ENCODE results near the gene DDX10. TPM values are rescaled to one million over a fixed set of nuclear protein-coding genes. Genes with fewer than 3 reads are reported as not detected.

Gene DDX10
- total RNA-seq, 1 donor from 2014 or later, result 67.4 TPM

DNA sequence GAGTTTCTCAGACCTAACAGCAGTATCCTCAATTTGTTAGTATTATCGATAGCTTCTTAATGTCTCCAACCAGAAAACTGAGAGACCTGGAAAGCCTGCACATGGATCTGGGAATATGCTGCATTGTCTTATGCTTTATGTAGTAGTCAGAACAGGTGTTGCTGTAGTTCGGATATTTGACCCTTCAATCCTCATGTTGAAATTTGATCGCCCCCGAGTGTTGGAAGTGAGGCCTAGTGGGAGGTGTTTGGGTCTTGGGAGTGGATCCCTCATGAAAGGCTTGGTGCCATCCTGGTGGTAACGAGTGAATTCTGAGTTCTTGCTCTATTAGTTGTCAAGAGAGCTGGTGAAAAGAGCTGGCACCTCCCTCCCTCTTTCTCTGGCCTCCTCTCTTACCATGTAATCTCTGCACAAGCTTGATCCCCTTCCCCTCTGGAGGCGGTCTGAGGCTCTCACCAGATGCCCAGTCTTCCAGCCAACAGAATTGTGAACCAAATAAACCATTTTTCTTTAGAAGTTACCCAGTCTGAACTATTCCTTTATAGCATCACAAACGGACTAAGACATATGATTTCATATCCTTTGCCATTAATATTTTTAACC, 227.1 kb downstream of the DDX10 start:
- FAIRE-seq (no peak), DNase-seq (ENCODE audit: low read depth) (no peak)
- TF ChIP-seq, protein P1, sequence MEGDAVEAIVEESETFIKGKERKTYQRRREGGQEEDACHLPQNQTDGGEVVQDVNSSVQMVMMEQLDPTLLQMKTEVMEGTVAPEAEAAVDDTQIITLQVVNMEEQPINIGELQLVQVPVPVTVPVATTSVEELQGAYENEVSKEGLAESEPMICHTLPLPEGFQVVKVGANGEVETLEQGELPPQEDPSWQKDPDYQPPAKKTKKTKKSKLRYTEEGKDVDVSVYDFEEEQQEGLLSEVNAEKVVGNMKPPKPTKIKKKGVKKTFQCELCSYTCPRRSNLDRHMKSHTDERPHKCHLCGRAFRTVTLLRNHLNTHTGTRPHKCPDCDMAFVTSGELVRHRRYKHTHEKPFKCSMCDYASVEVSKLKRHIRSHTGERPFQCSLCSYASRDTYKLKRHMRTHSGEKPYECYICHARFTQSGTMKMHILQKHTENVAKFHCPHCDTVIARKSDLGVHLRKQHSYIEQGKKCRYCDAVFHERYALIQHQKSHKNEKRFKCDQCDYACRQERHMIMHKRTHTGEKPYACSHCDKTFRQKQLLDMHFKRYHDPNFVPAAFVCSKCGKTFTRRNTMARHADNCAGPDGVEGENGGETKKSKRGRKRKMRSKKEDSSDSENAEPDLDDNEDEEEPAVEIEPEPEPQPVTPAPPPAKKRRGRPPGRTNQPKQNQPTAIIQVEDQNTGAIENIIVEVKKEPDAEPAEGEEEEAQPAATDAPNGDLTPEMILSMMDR (IDR thresholded peaks at IDR 0.05; ENCODE audit: insufficient read depth, low read length, severe bottlenecking), result no peak
- H3K27me3 ChIP-seq (ENCODE audit: control insufficient read depth, insufficient read depth, low read length), result no peaks in the 10 kb centered on the region
- H3K36me3 ChIP-seq (ENCODE audit: control insufficient read depth, insufficient read depth, low read length), result no peaks in the 10 kb centered on the region
- no peak overlapping the region for H3K4me3 ChIP-seq (ENCODE audit: low read depth, low read length)

DNA sequence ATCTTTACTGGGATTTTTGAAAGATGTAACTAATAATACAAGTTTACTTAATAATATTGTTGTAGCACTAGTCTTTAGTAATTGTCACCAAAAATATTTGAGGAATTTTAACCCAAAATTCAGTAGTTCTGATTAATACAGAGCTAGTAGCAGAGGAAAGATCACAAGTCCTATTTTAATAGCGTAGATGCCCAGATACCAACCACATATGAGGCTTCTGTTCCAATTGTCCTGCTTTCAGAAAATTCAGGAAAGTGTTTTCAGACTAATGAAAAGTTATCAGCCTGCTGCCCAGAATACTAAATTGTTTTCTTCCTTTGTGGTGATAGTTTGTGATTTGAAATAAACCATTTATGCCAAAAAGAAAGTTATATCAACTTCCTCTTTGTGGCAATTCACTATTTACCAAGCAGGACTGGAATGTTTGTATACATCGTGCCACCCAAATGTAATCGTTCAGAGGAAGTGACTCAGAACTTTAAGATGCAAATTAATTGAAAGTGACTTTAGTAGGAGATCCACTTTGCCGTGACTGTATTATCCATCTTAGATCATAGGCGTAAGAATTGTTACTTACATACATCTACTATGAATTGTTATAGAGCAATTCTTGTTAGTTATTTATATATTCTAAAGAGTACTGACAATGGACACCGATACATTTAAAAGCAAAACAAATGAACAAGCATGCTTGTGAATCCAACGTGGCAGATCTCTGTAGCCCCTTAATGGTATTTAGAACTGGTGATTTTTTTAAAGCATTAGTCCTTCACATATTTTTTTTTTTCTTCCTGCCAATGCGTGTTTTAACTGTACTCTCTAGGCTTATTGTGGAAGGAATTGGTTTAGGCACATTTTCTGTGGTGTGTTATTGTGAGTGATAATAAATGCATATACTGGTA, 231.0 kb downstream of the DDX10 start:
- Histone ChIP-seq H3K27me3 (ENCODE audit: control insufficient read depth, insufficient read depth, low read length) (no peaks in the 10 kb centered on the region), H3K36me3 (ENCODE audit: control insufficient read depth, insufficient read depth, low read length) (no peaks in the 10 kb centered on the region), H3K4me3 (ENCODE audit: low read depth, low read length) (peak overlapping the region; percentile 4)
- TF ChIP-seq, protein P1 (IDR thresholded peaks at IDR 0.05; ENCODE audit: insufficient read depth, low read length, severe bottlenecking), result no peak
- DNase-seq (ENCODE audit: low read depth) (peak; percentile 82), FAIRE-seq (no peak)

DNA sequence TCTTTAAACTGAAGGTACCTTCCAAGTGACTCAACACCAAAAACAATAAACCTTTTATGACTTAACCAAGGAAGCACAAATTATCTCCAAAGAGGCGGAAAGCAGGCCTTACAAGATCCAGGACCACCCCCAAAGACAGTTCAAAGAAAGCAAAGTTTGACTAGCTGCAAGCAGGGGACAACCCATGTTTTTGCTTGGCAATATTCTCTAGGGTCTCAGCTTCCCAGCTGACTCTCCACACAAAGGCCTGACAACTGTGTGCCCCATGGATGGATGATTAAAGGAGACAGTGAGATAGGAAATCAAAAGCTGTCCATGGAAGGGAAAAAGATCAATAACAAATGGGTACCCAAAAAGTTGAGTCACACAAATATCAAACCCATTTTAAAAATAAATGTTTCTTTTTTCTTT, 232.2 kb downstream of the DDX10 start:
- no peaks in the 10 kb centered on the region for H3K36me3 ChIP-seq (ENCODE audit: control insufficient read depth, insufficient read depth, low read length)
- TF ChIP-seq, protein P1 (IDR thresholded peaks at IDR 0.05; ENCODE audit: insufficient read depth, low read length, severe bottlenecking), result no peak
- FAIRE-seq (no peak), DNase-seq (ENCODE audit: low read depth) (no peak)
- H3K27me3 ChIP-seq (ENCODE audit: control insufficient read depth, insufficient read depth, low read length), result no peaks in the 10 kb centered on the region
- H3K4me3 ChIP-seq (ENCODE audit: low read depth, low read length), result no peak overlapping the region

DNA sequence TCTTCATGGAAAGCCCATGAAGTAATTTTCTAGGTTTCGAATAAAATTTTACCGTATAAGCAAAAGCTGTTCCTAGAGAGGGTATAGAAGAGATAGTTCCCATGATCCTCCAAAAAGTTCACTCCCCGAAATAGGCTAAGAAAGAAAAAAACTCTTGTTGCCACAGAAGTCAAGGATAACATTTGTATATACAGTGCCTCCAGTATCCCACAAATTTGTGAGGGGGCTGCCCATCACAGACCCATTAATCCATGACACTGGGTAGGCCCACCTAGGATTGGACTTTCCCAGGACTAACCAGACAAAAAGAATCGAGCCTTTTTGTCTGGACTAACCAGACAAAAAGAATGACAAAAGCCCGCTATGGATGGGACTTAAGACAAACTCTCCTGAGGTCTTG, 233.0 kb downstream of the DDX10 start:
- H3K36me3 ChIP-seq (ENCODE audit: control insufficient read depth, insufficient read depth, low read length), result no peaks in the 10 kb centered on the region
- FAIRE-seq, result no peak
- H3K4me3 ChIP-seq (ENCODE audit: low read depth, low read length), result no peak overlapping the region
- DNase-seq (ENCODE audit: low read depth), result no peak
- no peaks in the 10 kb centered on the region for H3K27me3 ChIP-seq (ENCODE audit: control insufficient read depth, insufficient read depth, low read length)
- TF ChIP-seq, protein P1 (IDR thresholded peaks at IDR 0.05; ENCODE audit: insufficient read depth, low read length, severe bottlenecking), result no peak

DNA sequence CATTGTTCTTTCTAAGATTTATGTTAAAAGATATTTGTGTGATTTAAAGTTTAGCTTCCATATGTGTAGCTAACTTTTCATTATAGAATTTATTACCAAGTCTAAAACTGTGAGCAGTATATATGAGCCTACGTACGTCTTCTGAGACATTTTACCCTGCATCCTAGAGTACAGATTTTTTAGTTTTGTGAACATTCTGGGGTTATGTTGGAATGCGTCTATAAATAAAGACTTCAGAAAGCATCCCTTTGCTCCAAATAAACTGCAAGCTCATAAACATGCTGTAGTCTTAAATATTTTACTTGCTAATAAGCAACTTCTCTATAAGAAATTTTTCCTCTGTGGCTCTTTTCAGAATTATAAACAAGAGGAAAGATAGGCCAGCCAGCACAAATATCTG, 236.5 kb downstream of the DDX10 start:
- FAIRE-seq, result no peak
- no peak for DNase-seq (ENCODE audit: low read depth)
- no peaks in the 10 kb centered on the region for H3K27me3 ChIP-seq (ENCODE audit: control insufficient read depth, insufficient read depth, low read length)
- H3K4me3 ChIP-seq (ENCODE audit: low read depth, low read length), result no peak overlapping the region
- H3K36me3 ChIP-seq (ENCODE audit: control insufficient read depth, insufficient read depth, low read length), result no peaks in the 10 kb centered on the region
- TF ChIP-seq, protein P1 (IDR thresholded peaks at IDR 0.05; ENCODE audit: insufficient read depth, low read length, severe bottlenecking), result no peak

All from bronchial epithelial cell (primary cell).